RWPE2 (cell line): Measurements from ENCODE around the gene DAAM1.

Experiments
- ATAC-seq: fragments of 200-7000 bp; cut with Tn5 transposase; 3 replicates; pipeline ENCODE4 v1.9.1; 2021; ENCODE audit warnings: low read depth
- DNase-seq: peaks from one replicate; pipeline ENCODE4 v3.0.0-alpha.2; 2020; ENCODE audit warnings: low spot score
- H3K27ac ChIP-seq: fragments of 450-650 bp; 2 replicates; pipeline ENCODE4 v1.5.1; 2017; ENCODE audit warnings: mild to moderate bottlenecking; ENCODE audit not compliant: poor library complexity, severe bottlenecking
- H3K27me3 ChIP-seq: fragments of 250-450 bp; sonication (Bioruptor Pico); 2 replicates; pipeline ENCODE4 v1.5.1; 2021; ENCODE audit warnings: mild to moderate bottlenecking, moderate library complexity; ENCODE audit not compliant: insufficient read depth, poor library complexity, severe bottlenecking
- H3K36me3 ChIP-seq: fragments of 250-450 bp; sonication (Bioruptor Pico); 2 replicates; pipeline ENCODE4 v1.5.1; 2020; ENCODE audit warnings: low read depth, mild to moderate bottlenecking, moderate library complexity
- H3K4me1 ChIP-seq: fragments of 250-450 bp; sonication (Bioruptor Pico); 2 replicates; pipeline ENCODE4 v1.5.1; 2021; ENCODE audit warnings: mild to moderate bottlenecking, moderate library complexity; ENCODE audit not compliant: insufficient read depth, poor library complexity, severe bottlenecking
- H3K4me3 ChIP-seq: fragments of 250-450 bp; sonication (Bioruptor Pico); 2 replicates; pipeline ENCODE4 v1.5.1; 2021; ENCODE audit warnings: mild to moderate bottlenecking, moderate library complexity; ENCODE audit not compliant: severe bottlenecking
- H3K9me3 ChIP-seq: fragments of 250-450 bp; sonication (Bioruptor Pico); 2 replicates; pipeline ENCODE4 v1.5.1; 2021; ENCODE audit warnings: mild to moderate bottlenecking, moderate library complexity; ENCODE audit not compliant: severe bottlenecking
- TF ChIP-seq, protein P1 (sequence below): fragments of 450-650 bp; IDR thresholded peaks from one replicate; pipeline ENCODE4 v1.5.1; 2017; ENCODE audit warnings: mild to moderate bottlenecking, moderate library complexity; ENCODE audit not compliant: poor library complexity, severe bottlenecking

The DAAM1 gene

DNA sequence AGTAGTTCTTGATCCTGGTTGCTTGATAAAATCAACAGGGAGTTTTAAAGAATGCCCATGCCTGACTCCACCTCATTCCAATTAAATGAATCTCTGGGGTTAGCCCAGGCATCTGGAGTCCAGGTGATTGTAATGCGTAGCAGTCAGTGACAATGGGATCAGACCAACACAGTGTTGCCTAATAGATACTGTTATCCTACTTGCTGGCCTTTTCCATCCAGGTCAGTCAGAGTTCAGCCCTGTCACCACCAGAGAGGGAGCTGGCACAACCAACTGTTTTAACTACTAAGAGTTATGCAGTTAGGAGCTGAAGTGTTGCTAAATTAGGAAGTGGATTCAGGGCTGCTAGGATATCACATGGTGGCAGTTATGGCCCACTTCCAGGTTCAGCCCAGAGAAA, 169.6 kb downstream of the DAAM1 start:
- peaks cover 9% of the 10 kb centered on the region; the same call in 1 of the 2 replicates for H3K36me3 ChIP-seq
- ATAC-seq: peak; percentile 65
- H3K27ac ChIP-seq: peak overlapping the region; percentile 98
- H3K4me3 ChIP-seq: no peak overlapping the region
- H3K27me3 ChIP-seq: no peaks in the 10 kb centered on the region
- H3K9me3 ChIP-seq: no peaks in the 10 kb centered on the region
- peaks cover 72% of the 10 kb centered on the region for H3K4me1 ChIP-seq
- TF ChIP-seq, protein P1, sequence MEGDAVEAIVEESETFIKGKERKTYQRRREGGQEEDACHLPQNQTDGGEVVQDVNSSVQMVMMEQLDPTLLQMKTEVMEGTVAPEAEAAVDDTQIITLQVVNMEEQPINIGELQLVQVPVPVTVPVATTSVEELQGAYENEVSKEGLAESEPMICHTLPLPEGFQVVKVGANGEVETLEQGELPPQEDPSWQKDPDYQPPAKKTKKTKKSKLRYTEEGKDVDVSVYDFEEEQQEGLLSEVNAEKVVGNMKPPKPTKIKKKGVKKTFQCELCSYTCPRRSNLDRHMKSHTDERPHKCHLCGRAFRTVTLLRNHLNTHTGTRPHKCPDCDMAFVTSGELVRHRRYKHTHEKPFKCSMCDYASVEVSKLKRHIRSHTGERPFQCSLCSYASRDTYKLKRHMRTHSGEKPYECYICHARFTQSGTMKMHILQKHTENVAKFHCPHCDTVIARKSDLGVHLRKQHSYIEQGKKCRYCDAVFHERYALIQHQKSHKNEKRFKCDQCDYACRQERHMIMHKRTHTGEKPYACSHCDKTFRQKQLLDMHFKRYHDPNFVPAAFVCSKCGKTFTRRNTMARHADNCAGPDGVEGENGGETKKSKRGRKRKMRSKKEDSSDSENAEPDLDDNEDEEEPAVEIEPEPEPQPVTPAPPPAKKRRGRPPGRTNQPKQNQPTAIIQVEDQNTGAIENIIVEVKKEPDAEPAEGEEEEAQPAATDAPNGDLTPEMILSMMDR: no peak
- peak; percentile 83 for DNase-seq

DNA sequence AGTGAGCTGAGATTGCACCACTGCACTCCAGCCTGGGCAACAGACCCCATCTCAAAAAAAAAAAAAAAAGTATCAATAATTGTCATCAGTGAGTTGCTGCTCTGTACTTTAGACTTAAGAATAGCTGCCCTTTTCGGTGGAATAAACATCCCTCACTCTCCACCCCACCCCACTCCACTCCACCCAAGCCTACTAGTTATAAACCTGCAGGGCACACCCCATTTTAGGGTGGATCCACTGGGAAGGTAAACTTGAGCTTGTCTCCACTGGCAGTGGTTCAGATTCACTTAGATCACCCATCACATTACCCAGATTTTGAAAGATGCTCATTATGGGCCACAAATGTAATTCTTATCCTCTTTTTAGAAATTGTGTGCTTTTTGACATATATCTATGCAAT, 170.3 kb downstream of the DAAM1 start:
- no peak overlapping the region for H3K4me3 ChIP-seq
- no peak for DNase-seq
- H3K9me3 ChIP-seq: no peaks in the 10 kb centered on the region
- H3K36me3 ChIP-seq: peaks cover 9% of the 10 kb centered on the region; the same call in 1 of the 2 replicates
- ATAC-seq: no peak
- peak overlapping the region; percentile 98 for H3K27ac ChIP-seq
- TF ChIP-seq, protein P1: no peak
- peaks cover 76% of the 10 kb centered on the region for H3K4me1 ChIP-seq
- H3K27me3 ChIP-seq: no peaks in the 10 kb centered on the region

DNA sequence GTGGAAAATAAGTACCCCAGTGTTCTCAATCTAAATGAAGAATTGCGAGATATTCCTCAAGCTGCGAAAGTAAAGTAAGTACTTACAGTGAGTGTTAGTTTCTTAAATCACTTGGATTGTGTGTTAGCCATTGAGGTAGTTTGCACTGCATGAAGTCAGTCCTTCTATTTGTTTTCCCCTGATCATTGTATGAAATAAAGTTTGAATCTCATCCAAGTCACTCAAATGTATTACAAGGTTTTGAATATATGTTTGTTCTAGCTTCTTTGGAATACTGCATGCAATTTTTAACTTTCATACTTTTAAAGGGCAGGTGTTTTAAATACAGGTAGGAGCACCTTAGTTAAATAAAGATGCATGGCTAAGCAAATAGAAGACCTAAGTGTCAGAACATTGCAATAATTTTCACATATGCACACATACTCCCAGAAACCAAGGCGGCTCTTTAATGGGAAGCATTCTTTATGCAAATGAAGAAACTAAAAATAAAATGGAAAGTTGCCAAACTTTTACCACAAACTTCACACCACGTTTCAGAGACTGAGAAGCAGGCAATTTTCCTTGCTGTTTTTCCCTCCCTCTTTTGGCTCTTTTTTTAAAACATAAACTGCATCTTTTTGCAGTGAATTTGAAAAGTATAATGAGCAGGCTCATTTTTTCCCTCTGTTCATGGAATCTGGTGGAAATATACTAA, 171.1 kb downstream of the DAAM1 start:
- H3K27me3 ChIP-seq: no peaks in the 10 kb centered on the region
- no peaks in the 10 kb centered on the region for H3K9me3 ChIP-seq
- H3K4me3 ChIP-seq: no peak overlapping the region
- peaks cover 12% of the 10 kb centered on the region for H3K36me3 ChIP-seq
- ATAC-seq (no peak), DNase-seq (no peak)
- peak overlapping the region; percentile 98 for H3K27ac ChIP-seq
- TF ChIP-seq, protein P1: no peak
- peaks cover 77% of the 10 kb centered on the region for H3K4me1 ChIP-seq

DNA sequence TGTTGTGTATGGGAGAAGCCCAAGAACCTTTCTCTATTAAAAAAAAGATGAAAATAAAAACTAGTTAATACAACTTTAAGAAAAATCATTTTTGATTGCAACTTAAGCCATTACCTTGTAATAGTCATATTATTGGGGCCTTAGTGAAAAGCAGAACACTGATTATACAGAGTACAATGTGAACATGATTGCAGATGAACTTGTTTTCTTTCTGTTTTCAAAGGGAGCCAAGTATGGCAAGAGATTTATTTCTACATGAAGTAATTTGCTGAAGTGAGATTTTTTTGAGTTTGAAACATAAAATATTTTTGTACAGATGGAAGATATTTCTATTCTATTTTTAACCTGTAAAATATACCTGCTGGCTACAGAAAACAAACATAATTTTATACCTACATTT, 171.8 kb downstream of the DAAM1 start:
- Histone ChIP-seq H3K36me3 (peaks cover 18% of the 10 kb centered on the region), H3K27ac (peak overlapping the region; percentile 98), H3K4me1 (peaks cover 79% of the 10 kb centered on the region), H3K27me3 (no peaks in the 10 kb centered on the region), H3K4me3 (no peak overlapping the region), H3K9me3 (no peaks in the 10 kb centered on the region)
- DNase-seq: no peak
- ATAC-seq: no peak
- TF ChIP-seq, protein P1: no peak
